GM12878 (cell line): Measurements from ENCODE around the gene E2F2. TPM values are rescaled to one million over a fixed set of nuclear protein-coding genes. Genes with fewer than 3 reads are reported as not detected.

ENCODE experiments used
- ATAC-seq: fragments of 200-7000 bp; cut with Tn5 transposase; 3 replicates; pipeline ENCODE4 v1.9.1; 2020; ENCODE audit warnings: mild to moderate bottlenecking, moderate library complexity
- BruUV-seq: library from RNA; stranded (reverse); fragments of 400-500 nt; replicated peaks from 2 replicates; lab custom pipeline; 2021; lab: Mats Ljungman, UMichigan
- CTCF ChIA-PET: fragments of 300-600 bp; sonication (Branson Sonifier 250); formaldehyde crosslinking; extraction: SDS; loops from one replicate; lab custom pipeline; 2021; ENCODE audit warnings: inconsistent platforms; lab: Yijun Ruan, JAX
- POLR2A ChIA-PET: fragments of 350-600 bp; formaldehyde crosslinking; extraction: SDS; loops from one replicate; lab custom pipeline; 2021; ENCODE audit warnings: inconsistent platforms; lab: Charles Lee
- RAD21 ChIA-PET: fragments of 300-600 bp; sonication (Branson Sonifier 250); formaldehyde crosslinking; loops from one replicate; lab custom pipeline; 2023; ENCODE audit warnings: antibody characterized with exemption; ENCODE audit not compliant: unreplicated experiment; lab: Charles Lee
- SMC1A ChIA-PET: fragments of 300-600 bp; sonication (Branson Sonifier 250); formaldehyde crosslinking; loops from one replicate; lab custom pipeline; 2023; ENCODE audit not compliant: unreplicated experiment, uncharacterized antibody; lab: Charles Lee
- DNase-seq: peaks from one replicate; pipeline ENCODE4 v3.0.0-alpha.2; 2011; ENCODE audit warnings: low read depth, low spot score
- FAIRE-seq: peaks from 3 replicates; lab custom pipeline; 2011; peaks lifted over from hg19 to GRCh38; lab: Jason Lieb, UNC
- H2AFZ ChIP-seq: 2 replicates; pipeline ENCODE4 v1.6.0; 2011; ENCODE audit warnings: low read depth, low read length, control low read depth; ENCODE audit not compliant: control insufficient read depth
- H3K27ac ChIP-seq: 2 replicates; pipeline ENCODE4 v1.5.1; 2011; ENCODE audit warnings: control low read depth; ENCODE audit not compliant: control insufficient read depth, insufficient read depth
- H3K27me3 ChIP-seq, 2 experiments: replicated peaks in 1 of 2; 2 replicates each; pipeline versions ENCODE4 v1.6.0 to v1.6.1; 2011; ENCODE audit warnings: low read length in 1 of 2; ENCODE audit not compliant: control insufficient read depth in 2 of 2, insufficient read depth in 2 of 2
- H3K36me3 ChIP-seq, 2 experiments: 2 replicates each; pipeline ENCODE4 v1.5.1; 2011; ENCODE audit warnings: low read length in 1 of 2; ENCODE audit not compliant: control insufficient read depth in 2 of 2, insufficient read depth in 2 of 2
- H3K4me1 ChIP-seq: 2 replicates; pipeline ENCODE4 v1.6.1; 2011; ENCODE audit warnings: mild to moderate bottlenecking, low read length, moderate library complexity, mixed read lengths; ENCODE audit not compliant: control insufficient read depth, insufficient read depth
- H3K4me2 ChIP-seq: 2 replicates; pipeline ENCODE4 v1.6.0; 2011; ENCODE audit warnings: control low read depth; ENCODE audit not compliant: control insufficient read depth, insufficient read depth
- H3K4me3 ChIP-seq: fragments of 200-600 bp; sonication (generic); 2 replicates; pipeline ENCODE4 v1.5.1; 2016
- H3K79me2 ChIP-seq: 2 replicates; pipeline ENCODE4 v1.6.0; 2011; ENCODE audit warnings: low read length; ENCODE audit not compliant: control insufficient read depth, insufficient read depth
- H3K9ac ChIP-seq: 2 replicates; pipeline ENCODE4 v1.8.0; 2011; ENCODE audit warnings: low read length, control low read depth, mixed read lengths; ENCODE audit not compliant: control insufficient read depth, insufficient read depth
- H3K9me3 ChIP-seq: replicated peaks from 3 replicates; pipeline ENCODE4 v1.5.1; 2011; ENCODE audit warnings: mild to moderate bottlenecking, low read length; ENCODE audit not compliant: control insufficient read depth, insufficient read depth
- H4K20me1 ChIP-seq: 2 replicates; pipeline ENCODE4 v1.6.0; 2011; ENCODE audit not compliant: control insufficient read depth, insufficient read depth
- ATF7 ChIP-seq: fragments of 450-650 bp; IDR thresholded peaks from 2 replicates; pipeline ENCODE4 v1.6.1; 2016; ENCODE audit warnings: low read depth, mild to moderate bottlenecking
- BCL11A ChIP-seq: IDR thresholded peaks from 2 replicates; pipeline ENCODE4 v1.6.1; 2011; ENCODE audit warnings: low read depth, low read length
- CEBPB ChIP-seq, 2 experiments: fragments of 150-350 bp in 1 of 2; IDR thresholded peaks; 2 replicates each; pipeline ENCODE4 v1.6.1; 2012 to 2014; ENCODE audit warnings: low read depth in 2 of 2, low read length in 2 of 2, borderline replicate concordance in 1 of 2, inconsistent platforms in 1 of 2
- FOXM1 ChIP-seq: IDR thresholded peaks from 2 replicates; pipeline ENCODE4 v1.6.1; 2012; ENCODE audit warnings: low read depth, mild to moderate bottlenecking, inconsistent platforms, low read length, moderate library complexity
- MEF2A ChIP-seq: IDR thresholded peaks from 2 replicates; pipeline ENCODE4 v1.6.1; 2011; ENCODE audit warnings: low read depth, mild to moderate bottlenecking, low read length, moderate library complexity; ENCODE audit not compliant: insufficient read depth
- POU2F2 ChIP-seq: IDR thresholded peaks from 3 replicates; pipeline ENCODE4 v1.6.1; 2011; ENCODE audit warnings: low read depth, mild to moderate bottlenecking, low read length, borderline replicate concordance
- SPI1 ChIP-seq: IDR thresholded peaks from 2 replicates; pipeline ENCODE4 v1.6.1; 2011; ENCODE audit warnings: low read depth, mild to moderate bottlenecking, low read length, moderate library complexity, borderline replicate concordance; ENCODE audit not compliant: insufficient read depth
- TARDBP ChIP-seq: IDR thresholded peaks from 2 replicates; pipeline ENCODE4 v1.6.1; 2016; ENCODE audit warnings: borderline replicate concordance
- ZSCAN29 ChIP-seq: fragments of 450-650 bp; IDR thresholded peaks from 2 replicates; pipeline ENCODE4 v1.6.1; 2017; ENCODE audit warnings: mild to moderate bottlenecking, moderate library complexity
- WGBS: methylation state at CpG from one replicate; pipeline ENCODE4 v1.1.6; 2016; ENCODE audit warnings: low lambda C conversion rate; ENCODE audit not compliant: insufficient replicate concordance, insufficient coverage; ENCODE audit errors: missing lambda C conversion rate; 5-methylcytosine and 5-hydroxymethylcytosine counted together
- in situ Hi-C: fragments of 300-500 bp; cut with MboI; formaldehyde crosslinking; loops from 9 replicates; pipeline ENCODE4 v1.14.3; 2018; ENCODE audit warnings: mixed read lengths
- intact Hi-C: fragments of 100-400 bp; cut with micrococcal nuclease; formaldehyde crosslinking; loops from one replicate; pipeline ENCODE4 v1.14.2; 2022; ENCODE audit not compliant: unreplicated experiment
- polyA plus RNA-seq, 11 experiments: library from polyadenylated mRNA; depleted of rRNA in 4 of 11; unstranded in 6 of 11; stranded (reverse) in 5 of 11; fragments of >200 nt; fragmentation: Nextera tagmentation in 4 of 11; fragmentation: Illumina TruSeq in 1 of 11; extraction: Ambion mirVana in 4 of 11; extraction: Trizol in 1 of 11; gene quantifications; 1 replicate in 1 of 11; 2 replicates in 10 of 11; pipeline versions ENCODE4 v1.2.1 to v1.2.3, GENCODE V29; 2011 to 2016; ENCODE audit warnings: inconsistent platforms in 2 of 11, missing spikeins in 2 of 11, low read depth in 1 of 11
- total RNA-seq, 4 experiments: library from RNA; depleted of rRNA in 3 of 4; stranded (reverse); fragments of >200 nt in 3 of 4; fragmentation: Illumina TruSeq in 1 of 4; extraction: Trizol in 1 of 4; gene quantifications; 2 replicates each; pipeline versions ENCODE4 v1.2.1 to v1.2.3, GENCODE V29; 2013 to 2021
- TF ChIP-seq, protein P1 (sequence below): fragments of 450-650 bp; conservative IDR thresholded peaks from 2 replicates; pipeline ENCODE4 v1.6.1; 2017; ENCODE audit warnings: mild to moderate bottlenecking, moderate library complexity

The E2F2 gene
- total and polyA plus RNA-seq, 10 of the 15 experiments (the other 5 are each of a cell fraction or from before 2014, with no cell fraction given), result 3.8 to 27.2 (median 14.6) TPM

DNA sequence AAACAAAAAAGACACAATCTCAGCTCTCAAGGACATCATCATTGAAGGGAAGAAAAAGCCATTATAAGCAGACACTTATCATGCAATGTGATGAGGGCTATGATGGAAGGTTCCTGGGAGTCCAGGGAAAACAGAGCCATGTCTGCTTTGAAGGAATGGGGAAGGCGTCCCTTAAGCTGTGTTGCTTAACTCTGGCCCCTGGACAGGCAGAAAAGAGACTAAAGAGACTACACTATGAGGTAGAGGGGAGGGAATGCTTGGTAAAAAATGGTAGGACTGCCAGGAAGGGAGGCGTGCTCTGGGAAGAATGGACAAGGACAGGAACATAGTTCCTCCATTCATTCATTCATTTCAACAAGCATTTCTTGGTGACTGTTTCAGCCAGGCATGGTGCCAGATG, 68.3 kb downstream of the E2F2 start:
- ChIA-PET RAD21 (no interaction called here), POLR2A (no interaction called here), CTCF (no interaction called here)
- DNase-seq, result no peak
- Histone ChIP-seq H3K4me2 (no peak overlapping the region), H3K27ac (no peak overlapping the region), H3K79me2 (no peaks in the 10 kb centered on the region), H2AFZ (no peak overlapping the region), H3K4me3 (no peak overlapping the region), H3K36me3 (no peaks in the 10 kb centered on the region), H3K27me3 (no peaks in the 10 kb centered on the region; a peak in 1 of 4 replicates)
- 46% methylated on average over 2 of the region's 2 CpGs for WGBS
- no peak for ATAC-seq
- TF ChIP-seq FOXM1 (no peak), BCL11A (no peak), TARDBP (no peak)
- TF ChIP-seq, protein P1, sequence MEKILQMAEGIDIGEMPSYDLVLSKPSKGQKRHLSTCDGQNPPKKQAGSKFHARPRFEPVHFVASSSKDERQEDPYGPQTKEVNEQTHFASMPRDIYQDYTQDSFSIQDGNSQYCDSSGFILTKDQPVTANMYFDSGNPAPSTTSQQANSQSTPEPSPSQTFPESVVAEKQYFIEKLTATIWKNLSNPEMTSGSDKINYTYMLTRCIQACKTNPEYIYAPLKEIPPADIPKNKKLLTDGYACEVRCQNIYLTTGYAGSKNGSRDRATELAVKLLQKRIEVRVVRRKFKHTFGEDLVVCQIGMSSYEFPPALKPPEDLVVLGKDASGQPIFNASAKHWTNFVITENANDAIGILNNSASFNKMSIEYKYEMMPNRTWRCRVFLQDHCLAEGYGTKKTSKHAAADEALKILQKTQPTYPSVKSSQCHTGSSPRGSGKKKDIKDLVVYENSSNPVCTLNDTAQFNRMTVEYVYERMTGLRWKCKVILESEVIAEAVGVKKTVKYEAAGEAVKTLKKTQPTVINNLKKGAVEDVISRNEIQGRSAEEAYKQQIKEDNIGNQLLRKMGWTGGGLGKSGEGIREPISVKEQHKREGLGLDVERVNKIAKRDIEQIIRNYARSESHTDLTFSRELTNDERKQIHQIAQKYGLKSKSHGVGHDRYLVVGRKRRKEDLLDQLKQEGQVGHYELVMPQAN, result no peak
- TF ChIP-seq, all 136 proteins: peak for 0
- SMC1A ChIA-PET, result interaction anchor here (0.6 kb wide), 1 partner anchor 32 kb away, joined by 3 read pairs; no protein-coding TSS in a partner anchor
- no peak for FAIRE-seq
- no peaks in the 10 kb centered on the region for H4K20me1 ChIP-seq
- H3K9me3 ChIP-seq, result no peaks in the 10 kb centered on the region
- intact Hi-C loops, result no loop called here
- in situ Hi-C loops, result no loop called here
- BruUV-seq, result no TSS peak
- H3K4me1 ChIP-seq, result no peaks in the 10 kb centered on the region
- H3K9ac ChIP-seq, result no peak overlapping the region

DNA sequence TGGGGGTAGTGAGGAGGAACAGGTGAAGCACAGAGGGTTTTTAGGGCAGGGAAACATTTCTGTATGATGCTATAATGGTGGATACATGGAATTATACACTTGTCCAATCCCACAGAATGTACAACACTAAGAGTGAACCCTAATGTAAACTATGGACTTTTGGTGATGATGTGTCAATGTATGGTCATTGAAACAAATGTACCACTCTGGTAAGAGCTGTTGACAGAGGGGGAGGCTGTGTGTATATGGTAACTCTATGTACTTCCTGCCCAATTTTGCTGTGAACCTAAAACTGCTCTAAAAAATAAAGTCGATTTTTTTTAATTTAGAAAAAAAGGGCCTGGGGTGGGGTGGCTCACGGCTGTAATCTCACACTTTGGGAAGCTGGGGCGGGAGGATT, 70.0 kb downstream of the E2F2 start:
- Histone ChIP-seq H3K9ac (no peak overlapping the region), H3K27me3 (no peaks in the 10 kb centered on the region; a peak in 1 of 4 replicates), H3K4me1 (no peaks in the 10 kb centered on the region), H3K79me2 (no peaks in the 10 kb centered on the region), H2AFZ (no peak overlapping the region), H3K4me2 (no peak overlapping the region), H3K27ac (no peak overlapping the region), H3K9me3 (no peaks in the 10 kb centered on the region), H4K20me1 (no peaks in the 10 kb centered on the region), H3K4me3 (no peak overlapping the region), H3K36me3 (no peaks in the 10 kb centered on the region)
- CTCF ChIA-PET, result interaction anchor here (0.6 kb wide), 1 partner anchor 200 kb away, joined by 4 read pairs; no protein-coding TSS in a partner anchor
- TF ChIP-seq POU2F2, result no peak
- TF ChIP-seq MEF2A, result no peak
- TF ChIP-seq SPI1, result no peak
- TF ChIP-seq ATF7, result no peak
- no peak for TF ChIP-seq CEBPB (IDR thresholded peaks at IDR 0.05; ENCODE audit: borderline replicate concordance in 1 of 2, low read depth in 2 of 2, low read length in 2 of 2)
- no peak for TF ChIP-seq ZSCAN29
- SMC1A ChIA-PET, result no interaction called here
- WGBS, result 20% methylated on average over 3 of the region's 3 CpGs
- in situ Hi-C loops, result no loop called here
- no TSS peak for BruUV-seq
- RAD21 ChIA-PET, result no interaction called here
- POLR2A ChIA-PET, result no interaction called here
- FAIRE-seq (no peak), ATAC-seq (no peak), DNase-seq (no peak)
- intact Hi-C loops, result no loop called here
